Posterior vena cava (tissue), 2 donors: ENCODE results near the gene SLAMF7. TPM values are rescaled to one million over a fixed set of nuclear protein-coding genes. Genes with fewer than 3 reads are reported as not detected.

Experiments used
- DNase-seq: peaks from one replicate; pipeline ENCODE4 v3.0.0-alpha.2; 2020; ENCODE audit warnings: low spot score
- intact Hi-C, 2 donors: fragments of 100-400 bp; cut with DNase I; formaldehyde crosslinking; loops; one replicate each; pipeline versions ENCODE4 v1.14.1 to v1.14.2; 2022 to 2023
- total RNA-seq, 2 donors: library from RNA; stranded (reverse); fragmentation: NEBNext Ultra II Directional; extraction: Animal tissue kit (Norgen Biotek cat#: 25700); gene quantifications; one replicate each; pipeline ENCODE4 v1.2.1, GENCODE V29; 2021
- donor health status: DM: yes; HTN: yes; CAD: no.
- donor health status: DM: yes; HTN: yes; CAD: no.

SLAMF7 gene
- total RNA-seq, 2 donors from 2014 or later: 0.69 to 0.81 TPM

DNA sequence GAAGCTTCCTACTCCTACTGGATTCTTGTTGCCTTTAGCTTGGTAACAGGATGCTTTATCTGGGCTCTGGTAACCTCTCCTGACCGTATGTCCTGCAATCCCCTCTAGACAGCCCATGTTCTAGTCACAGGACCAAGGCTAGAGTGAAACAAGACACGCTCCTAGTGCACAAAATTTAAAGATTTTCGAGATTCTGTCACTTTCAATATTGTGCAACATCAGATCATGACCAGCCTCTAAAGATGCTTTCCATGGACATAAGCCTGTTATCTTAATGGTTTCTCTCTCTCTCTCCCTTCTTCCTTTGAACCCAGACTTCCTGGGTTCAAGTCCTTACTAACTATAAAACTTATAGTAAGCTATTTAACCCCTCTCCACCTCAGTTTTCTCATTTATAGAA is 55.3 kb downstream of the SLAMF7 start:
- intact Hi-C loops: no loop called here
- no peak for DNase-seq

DNA sequence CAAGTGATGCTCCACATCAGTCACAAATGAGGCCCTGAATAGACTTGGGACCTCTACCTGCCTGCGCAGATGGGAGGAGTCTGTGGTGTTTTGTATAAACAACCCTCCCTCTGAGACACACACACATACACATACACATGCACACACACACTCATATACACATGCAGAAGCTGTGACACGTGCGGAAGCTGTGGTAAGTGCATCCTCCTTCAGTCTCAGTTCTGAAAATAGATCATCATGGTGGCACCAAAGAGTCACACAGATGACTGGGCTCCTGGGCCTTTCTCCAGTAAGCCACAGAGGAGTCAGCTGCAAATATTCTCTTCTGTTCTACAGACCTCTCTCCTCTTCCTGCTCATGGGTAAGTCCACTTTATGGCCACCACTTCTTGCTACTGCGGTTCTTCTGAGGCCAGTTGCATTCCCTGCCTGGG is 56.9 kb downstream of the SLAMF7 start, which contains the start of gene LY9:
TSS of gene LY9 (plus strand) at position 224 of the 433 bp plus-strand sequence. CDS start at position 238, 14 bp downstream.
- DNase-seq: no peak
- intact Hi-C loops: no loop called here

DNA sequence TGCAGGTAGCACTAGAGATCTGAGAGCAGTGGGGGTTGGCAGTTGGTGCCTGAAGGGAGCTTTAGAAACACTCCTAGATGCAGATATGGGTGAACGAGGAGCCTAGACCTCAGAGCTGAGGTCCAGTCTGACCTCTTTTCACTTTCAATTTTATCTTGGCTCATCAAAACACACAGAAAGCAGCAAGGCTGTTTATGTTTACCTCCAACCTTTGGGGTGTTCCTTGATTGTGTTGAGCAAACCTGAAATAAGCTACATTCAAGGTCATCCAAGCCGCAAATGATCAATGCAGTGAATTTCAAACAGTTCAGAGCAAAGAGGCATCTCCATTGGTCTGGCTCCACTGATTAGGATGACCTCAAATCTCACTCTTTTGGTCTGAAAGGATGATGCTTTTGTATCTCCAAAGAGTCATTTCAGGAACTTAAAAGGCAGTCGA is 58.2 kb downstream of the SLAMF7 start:
- DNase-seq: no peak
- intact Hi-C loops: no loop called here

DNA sequence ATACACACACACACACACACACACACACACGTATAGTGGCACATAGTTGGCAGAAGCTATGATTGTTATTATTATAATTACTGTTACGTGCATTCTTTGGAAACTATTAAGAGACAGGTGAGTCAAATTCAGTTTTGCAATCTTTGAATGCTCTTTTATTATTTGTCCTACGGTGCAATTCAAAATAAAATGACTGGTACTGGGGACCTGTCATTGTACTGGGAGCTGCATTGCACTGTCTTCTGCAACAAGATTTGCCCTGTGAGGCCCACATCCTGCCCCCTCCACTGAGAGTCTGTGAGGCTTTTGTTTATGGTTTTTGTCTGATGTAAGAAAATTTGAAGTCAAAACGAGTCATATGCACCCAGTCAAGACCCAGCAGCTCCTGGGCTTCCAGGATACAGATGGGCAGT is 58.8 kb downstream of the SLAMF7 start:
- intact Hi-C loops: no loop called here
- no peak for DNase-seq

DNA sequence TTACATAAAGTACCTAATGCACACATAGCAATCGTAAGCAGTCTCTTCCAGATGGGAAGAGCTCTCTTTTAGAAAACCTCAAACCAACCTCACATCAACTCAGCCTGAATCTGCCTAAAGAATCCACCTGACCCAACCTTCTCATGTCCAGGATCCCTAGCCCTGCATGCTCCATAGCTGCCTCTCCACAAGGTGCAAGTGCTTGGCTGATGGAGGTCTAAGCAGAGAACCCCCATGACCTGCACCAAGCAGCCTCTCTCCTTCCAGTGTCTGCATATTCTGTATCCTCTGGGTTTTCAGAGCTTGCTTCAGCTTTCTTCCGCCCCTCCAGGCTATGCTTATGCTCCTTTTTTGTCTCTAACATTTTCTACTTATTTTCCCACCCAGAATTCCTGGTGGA is 59.4 kb downstream of the SLAMF7 start:
- DNase-seq: no peak
- intact Hi-C loops: no loop called here

DNA sequence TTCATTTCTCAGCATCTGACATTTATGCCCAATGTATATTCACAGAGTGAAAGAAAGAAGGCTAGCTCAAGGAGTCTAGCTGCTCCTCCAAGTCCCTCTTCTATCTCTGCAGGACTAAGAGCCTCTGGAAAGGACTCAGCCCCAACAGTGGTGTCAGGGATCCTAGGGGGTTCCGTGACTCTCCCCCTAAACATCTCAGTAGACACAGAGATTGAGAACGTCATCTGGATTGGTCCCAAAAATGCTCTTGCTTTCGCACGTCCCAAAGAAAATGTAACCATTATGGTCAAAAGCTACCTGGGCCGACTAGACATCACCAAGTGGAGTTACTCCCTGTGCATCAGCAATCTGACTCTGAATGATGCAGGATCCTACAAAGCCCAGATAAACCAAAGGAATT is 60.6 kb downstream of the SLAMF7 start:
- intact Hi-C loops: no loop called here
- no peak for DNase-seq

DNA sequence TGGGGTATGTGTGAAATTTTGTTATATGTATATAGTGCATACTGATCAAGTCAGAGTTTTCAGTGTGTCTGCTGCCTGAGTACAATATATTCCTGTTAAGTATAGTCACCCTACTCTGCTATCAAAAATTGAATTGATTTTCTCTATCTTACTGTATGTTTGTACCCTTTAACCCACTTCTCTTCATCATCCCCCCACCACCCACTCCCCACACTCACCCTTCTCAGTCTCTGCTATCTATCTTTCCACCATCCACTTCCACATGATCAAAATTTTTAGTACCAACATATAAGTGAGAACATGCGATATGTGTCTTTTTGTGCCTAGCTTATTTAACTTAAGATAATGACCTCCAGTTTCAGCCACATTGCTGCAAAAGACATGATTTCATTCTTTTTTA is 61.1 kb downstream of the SLAMF7 start:
- intact Hi-C loops: no loop called here
- no peak for DNase-seq

DNA sequence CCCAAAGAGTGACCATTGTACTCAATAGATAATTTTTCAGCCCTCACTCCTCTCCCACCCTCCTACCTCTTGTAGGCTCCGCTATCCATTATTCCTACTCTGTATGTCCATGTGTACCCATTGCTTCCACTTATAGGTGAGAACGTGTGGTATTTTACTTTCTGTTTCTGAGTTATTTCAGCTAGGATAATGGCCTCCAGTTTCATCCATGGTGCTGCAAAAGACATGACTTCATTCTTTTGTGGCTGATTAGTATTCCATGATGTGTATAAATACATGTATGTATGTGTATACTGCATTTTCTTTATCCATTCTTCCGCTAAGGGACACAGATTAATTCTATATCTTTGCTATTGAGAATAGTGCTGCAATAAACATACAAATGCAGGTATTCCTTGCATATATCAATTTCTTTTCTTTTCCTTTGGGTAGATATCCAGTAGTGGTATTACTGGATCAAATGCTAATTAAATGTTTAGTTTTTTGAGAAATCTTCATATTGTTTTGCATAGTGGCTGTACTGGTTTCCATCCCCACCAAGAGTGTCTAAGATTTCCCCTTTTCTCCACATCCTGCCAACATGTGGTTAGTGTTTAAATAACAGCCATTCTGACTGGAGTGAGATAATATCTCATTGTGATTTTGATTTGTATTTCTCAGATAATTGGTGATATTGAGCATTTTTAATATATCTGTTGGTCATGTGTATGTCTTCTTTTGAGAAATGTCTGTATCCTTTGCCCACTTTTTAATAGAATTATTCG is 61.8 kb downstream of the SLAMF7 start:
- no peak for DNase-seq
- intact Hi-C loops: no loop called here

DNA sequence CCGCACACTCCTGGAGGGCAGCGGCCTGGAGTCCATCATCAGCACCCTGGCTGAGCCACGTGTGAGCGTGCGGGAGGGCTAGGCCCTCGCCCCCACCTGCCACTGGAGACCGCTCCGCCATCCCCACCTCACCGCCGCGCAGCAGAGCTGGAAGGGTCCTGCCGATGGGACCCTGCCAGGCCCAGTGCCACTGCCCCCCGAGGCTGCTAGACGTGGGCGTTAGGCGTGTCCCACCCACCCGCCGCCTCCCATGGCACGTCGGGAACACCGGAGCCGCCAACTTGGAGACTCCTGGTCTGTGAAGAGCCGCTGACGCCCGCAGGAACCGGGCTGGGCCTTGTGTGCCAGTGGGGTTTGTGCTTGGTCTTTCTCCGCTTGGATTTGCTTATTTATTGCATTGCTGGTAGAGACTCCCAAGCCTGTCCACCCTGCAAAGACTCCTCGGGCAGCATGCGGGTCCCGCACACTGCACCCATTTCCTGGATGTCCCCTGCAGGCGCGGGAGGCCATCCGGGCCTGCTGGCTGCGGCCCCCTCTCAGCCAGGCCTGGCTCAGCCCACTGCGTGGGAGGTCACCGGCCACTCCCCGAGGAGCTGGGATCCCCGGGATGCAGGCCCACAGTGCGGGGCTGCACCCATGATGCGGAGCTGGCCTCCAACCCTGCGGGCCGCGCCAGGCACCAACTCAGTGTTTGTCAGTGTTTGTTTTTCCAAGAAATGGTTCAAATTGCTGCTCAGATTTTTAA is 63.0 kb downstream of the SLAMF7 start:
- no peak for DNase-seq
- intact Hi-C loops: no loop called here

Other genes starting within 250 kb of the SLAMF7 start
- gene SLAMF6, start 216.0 kb upstream of the SLAMF7 start, total RNA-seq: 1 to 10 TPM in 1 of 2 donors, under 1 TPM in 1; 0.62 to 1.2 TPM
- gene CD84, start 159.8 kb upstream of the SLAMF7 start, total RNA-seq: 10 to 100 TPM in 1 of 2 donors, 1 to 10 TPM in 1; 6.9 to 16.8 TPM
- under 1 TPM; 0.32 to 0.38 TPM for gene SLAMF1, start 92.2 kb upstream of the SLAMF7 start, total RNA-seq
- 1 to 10 TPM; 3.3 to 5.6 TPM for gene CD48, start 27.4 kb upstream of the SLAMF7 start, total RNA-seq
- under 1 TPM; 0.32 to 0.52 TPM for gene LY9, start 56.9 kb downstream of the SLAMF7 start, total RNA-seq
- under 1 TPM; 0.48 to 0.65 TPM for gene CD244, start 123.6 kb downstream of the SLAMF7 start, total RNA-seq
- gene ITLN1, start 145.9 kb downstream of the SLAMF7 start, total RNA-seq: under 1 TPM; 0.29 to 0.60 TPM
- gene ITLN2, start 215.6 kb downstream of the SLAMF7 start, total RNA-seq: not detected